Measurements from ENCODE around the gene TTC9C. TPM values are rescaled to one million over a fixed set of nuclear protein-coding genes. Genes with fewer than 3 reads are reported as not detected.
A peak's percentile ranks its signal among the peaks of the same experiment; 100 is the strongest.

The TTC9C gene
- total and polyA plus RNA-seq, 2 of the 13 experiments (the other 11 are each of a cell fraction or from before 2014, with no cell fraction given): 28.0 to 36.4 TPM

DNA sequence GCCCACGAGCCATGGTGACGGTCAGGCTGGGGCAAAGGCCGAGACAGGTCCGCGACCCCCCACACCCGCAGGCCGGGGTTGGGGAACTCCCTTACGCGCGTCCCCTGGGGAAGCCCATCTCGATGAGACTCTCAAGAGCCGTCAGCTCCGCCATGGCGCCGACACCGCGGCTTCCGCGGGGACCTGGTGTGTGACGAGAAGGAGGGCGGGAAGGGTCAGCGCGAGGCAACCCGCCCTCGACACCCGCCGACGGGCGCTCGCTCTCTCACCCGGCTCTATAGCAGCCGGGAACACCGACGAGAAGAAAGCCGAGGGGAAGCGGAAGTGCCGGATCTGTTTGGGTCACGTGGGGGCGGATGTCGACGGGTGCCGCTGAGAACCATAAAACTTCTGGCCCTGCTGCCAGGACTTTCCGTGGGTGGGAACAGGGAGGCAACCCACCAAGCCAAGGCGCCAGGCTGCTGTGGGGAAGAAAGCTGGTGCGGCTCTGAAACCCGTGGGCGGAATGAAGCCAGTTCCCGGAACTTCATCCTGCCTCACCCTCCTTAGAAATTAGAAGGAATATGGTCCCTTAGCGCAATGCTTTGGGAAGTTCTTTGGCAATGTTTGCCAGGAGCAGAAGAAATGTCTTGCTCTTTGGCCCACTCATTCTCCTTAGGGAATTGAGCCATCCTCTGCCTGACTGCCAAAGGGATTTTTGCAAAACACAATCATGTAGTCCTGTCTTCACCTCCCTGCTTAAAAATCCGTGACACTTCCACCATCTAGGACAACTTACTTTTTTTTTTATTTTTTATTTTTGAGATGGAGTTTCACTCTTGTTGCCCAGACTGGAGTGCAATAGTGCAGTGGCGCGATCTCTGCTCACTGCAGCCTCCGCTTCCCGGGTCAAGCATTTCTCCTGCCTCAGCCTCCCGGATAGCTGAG, 49.3 kb upstream of the TTC9C start, which contains the start of gene UBXN1 (continued):
- TF ChIP-seq ZNF747 (CRISPR knock-in tag; IDR thresholded peaks at IDR 0.05; ENCODE audit: borderline replicate concordance) (no peak), ZNF556 (CRISPR knock-in tag; IDR thresholded peaks at IDR 0.05; ENCODE audit: borderline replicate concordance) (peak; percentile 64), ZNF878 (CRISPR knock-in tag; IDR thresholded peaks at IDR 0.05) (peak; percentile 72; the same call in 1 of the 2 replicates), AGO2 (optimal IDR thresholded peaks at IDR 0.05; ENCODE audit: low read depth, low read length) (peak; percentile 77), ZNF20 (CRISPR knock-in tag; IDR thresholded peaks at IDR 0.05) (no peak), SCMH1 (CRISPR knock-in tag; IDR thresholded peaks at IDR 0.05; ENCODE audit: borderline replicate concordance) (no peak), KDM4B (CRISPR knock-in tag; IDR thresholded peaks at IDR 0.05) (no peak), ZNF570 (CRISPR knock-in tag; IDR thresholded peaks at IDR 0.05; ENCODE audit: borderline replicate concordance) (no peak)
- TF ChIP-seq, protein P1, sequence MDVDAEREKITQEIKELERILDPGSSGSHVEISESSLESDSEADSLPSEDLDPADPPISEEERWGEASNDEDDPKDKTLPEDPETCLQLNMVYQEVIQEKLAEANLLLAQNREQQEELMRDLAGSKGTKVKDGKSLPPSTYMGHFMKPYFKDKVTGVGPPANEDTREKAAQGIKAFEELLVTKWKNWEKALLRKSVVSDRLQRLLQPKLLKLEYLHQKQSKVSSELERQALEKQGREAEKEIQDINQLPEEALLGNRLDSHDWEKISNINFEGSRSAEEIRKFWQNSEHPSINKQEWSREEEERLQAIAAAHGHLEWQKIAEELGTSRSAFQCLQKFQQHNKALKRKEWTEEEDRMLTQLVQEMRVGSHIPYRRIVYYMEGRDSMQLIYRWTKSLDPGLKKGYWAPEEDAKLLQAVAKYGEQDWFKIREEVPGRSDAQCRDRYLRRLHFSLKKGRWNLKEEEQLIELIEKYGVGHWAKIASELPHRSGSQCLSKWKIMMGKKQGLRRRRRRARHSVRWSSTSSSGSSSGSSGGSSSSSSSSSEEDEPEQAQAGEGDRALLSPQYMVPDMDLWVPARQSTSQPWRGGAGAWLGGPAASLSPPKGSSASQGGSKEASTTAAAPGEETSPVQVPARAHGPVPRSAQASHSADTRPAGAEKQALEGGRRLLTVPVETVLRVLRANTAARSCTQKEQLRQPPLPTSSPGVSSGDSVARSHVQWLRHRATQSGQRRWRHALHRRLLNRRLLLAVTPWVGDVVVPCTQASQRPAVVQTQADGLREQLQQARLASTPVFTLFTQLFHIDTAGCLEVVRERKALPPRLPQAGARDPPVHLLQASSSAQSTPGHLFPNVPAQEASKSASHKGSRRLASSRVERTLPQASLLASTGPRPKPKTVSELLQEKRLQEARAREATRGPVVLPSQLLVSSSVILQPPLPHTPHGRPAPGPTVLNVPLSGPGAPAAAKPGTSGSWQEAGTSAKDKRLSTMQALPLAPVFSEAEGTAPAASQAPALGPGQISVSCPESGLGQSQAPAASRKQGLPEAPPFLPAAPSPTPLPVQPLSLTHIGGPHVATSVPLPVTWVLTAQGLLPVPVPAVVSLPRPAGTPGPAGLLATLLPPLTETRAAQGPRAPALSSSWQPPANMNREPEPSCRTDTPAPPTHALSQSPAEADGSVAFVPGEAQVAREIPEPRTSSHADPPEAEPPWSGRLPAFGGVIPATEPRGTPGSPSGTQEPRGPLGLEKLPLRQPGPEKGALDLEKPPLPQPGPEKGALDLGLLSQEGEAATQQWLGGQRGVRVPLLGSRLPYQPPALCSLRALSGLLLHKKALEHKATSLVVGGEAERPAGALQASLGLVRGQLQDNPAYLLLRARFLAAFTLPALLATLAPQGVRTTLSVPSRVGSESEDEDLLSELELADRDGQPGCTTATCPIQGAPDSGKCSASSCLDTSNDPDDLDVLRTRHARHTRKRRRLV (CRISPR knock-in tag; IDR thresholded peaks at IDR 0.05): peak; percentile 72; the same call in 1 of the 2 replicates
- TF ChIP-seq, protein P2, sequence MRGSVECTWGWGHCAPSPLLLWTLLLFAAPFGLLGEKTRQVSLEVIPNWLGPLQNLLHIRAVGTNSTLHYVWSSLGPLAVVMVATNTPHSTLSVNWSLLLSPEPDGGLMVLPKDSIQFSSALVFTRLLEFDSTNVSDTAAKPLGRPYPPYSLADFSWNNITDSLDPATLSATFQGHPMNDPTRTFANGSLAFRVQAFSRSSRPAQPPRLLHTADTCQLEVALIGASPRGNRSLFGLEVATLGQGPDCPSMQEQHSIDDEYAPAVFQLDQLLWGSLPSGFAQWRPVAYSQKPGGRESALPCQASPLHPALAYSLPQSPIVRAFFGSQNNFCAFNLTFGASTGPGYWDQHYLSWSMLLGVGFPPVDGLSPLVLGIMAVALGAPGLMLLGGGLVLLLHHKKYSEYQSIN (CRISPR knock-in tag; IDR thresholded peaks at IDR 0.05; ENCODE audit: borderline replicate concordance): no peak
- TF ChIP-seq, protein P3, sequence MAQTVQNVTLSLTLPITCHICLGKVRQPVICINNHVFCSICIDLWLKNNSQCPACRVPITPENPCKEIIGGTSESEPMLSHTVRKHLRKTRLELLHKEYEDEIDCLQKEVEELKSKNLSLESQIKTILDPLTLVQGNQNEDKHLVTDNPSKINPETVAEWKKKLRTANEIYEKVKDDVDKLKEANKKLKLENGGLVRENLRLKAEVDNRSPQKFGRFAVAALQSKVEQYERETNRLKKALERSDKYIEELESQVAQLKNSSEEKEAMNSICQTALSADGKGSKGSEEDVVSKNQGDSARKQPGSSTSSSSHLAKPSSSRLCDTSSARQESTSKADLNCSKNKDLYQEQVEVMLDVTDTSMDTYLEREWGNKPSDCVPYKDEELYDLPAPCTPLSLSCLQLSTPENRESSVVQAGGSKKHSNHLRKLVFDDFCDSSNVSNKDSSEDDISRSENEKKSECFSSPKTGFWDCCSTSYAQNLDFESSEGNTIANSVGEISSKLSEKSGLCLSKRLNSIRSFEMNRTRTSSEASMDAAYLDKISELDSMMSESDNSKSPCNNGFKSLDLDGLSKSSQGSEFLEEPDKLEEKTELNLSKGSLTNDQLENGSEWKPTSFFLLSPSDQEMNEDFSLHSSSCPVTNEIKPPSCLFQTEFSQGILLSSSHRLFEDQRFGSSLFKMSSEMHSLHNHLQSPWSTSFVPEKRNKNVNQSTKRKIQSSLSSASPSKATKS (CRISPR knock-in tag; IDR thresholded peaks at IDR 0.05): no peak
- TF ChIP-seq, protein P4, sequence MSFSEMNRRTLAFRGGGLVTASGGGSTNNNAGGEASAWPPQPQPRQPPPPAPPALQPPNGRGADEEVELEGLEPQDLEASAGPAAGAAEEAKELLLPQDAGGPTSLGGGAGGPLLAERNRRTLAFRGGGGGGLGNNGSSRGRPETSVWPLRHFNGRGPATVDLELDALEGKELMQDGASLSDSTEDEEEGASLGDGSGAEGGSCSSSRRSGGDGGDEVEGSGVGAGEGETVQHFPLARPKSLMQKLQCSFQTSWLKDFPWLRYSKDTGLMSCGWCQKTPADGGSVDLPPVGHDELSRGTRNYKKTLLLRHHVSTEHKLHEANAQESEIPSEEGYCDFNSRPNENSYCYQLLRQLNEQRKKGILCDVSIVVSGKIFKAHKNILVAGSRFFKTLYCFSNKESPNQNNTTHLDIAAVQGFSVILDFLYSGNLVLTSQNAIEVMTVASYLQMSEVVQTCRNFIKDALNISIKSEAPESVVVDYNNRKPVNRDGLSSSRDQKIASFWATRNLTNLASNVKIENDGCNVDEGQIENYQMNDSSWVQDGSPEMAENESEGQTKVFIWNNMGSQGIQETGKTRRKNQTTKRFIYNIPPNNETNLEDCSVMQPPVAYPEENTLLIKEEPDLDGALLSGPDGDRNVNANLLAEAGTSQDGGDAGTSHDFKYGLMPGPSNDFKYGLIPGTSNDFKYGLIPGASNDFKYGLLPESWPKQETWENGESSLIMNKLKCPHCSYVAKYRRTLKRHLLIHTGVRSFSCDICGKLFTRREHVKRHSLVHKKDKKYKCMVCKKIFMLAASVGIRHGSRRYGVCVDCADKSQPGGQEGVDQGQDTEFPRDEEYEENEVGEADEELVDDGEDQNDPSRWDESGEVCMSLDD (CRISPR knock-in tag; IDR thresholded peaks at IDR 0.05; ENCODE audit: borderline replicate concordance): no peak
- TF ChIP-seq, protein P5, sequence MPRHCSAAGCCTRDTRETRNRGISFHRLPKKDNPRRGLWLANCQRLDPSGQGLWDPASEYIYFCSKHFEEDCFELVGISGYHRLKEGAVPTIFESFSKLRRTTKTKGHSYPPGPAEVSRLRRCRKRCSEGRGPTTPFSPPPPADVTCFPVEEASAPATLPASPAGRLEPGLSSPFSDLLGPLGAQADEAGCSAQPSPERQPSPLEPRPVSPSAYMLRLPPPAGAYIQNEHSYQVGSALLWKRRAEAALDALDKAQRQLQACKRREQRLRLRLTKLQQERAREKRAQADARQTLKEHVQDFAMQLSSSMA (CRISPR knock-in tag; IDR thresholded peaks at IDR 0.05): peak; percentile 79; the same call in 1 of the 2 replicates
